H9 (cell line): ENCODE data around the gene FUNDC2. TPM values are rescaled to one million over a fixed set of nuclear protein-coding genes. Genes with fewer than 3 reads are reported as not detected.

ENCODE experiments used
- DNase-seq: peaks from one replicate; pipeline ENCODE4 v3.0.0-alpha.2; 2017
- H2AFZ ChIP-seq: one replicate; pipeline ENCODE4 v1.6.1; 2013; ENCODE audit warnings: mild to moderate bottlenecking, low read length, control low read depth, moderate library complexity
- H2AK5ac ChIP-seq: 2 replicates; pipeline ENCODE4 v1.6.1; 2013; ENCODE audit warnings: low read length, control low read depth, mixed read lengths; ENCODE audit not compliant: insufficient read length
- H2BK120ac ChIP-seq: one replicate; pipeline ENCODE4 v1.6.1; 2013; ENCODE audit warnings: low read depth, mild to moderate bottlenecking, low read length, control low read depth, inconsistent platforms; ENCODE audit not compliant: poor library complexity, severe bottlenecking
- H2BK12ac ChIP-seq: 2 replicates; pipeline ENCODE4 v1.6.1; 2013; ENCODE audit warnings: low read length, control low read depth, mixed read lengths, low read depth; ENCODE audit not compliant: insufficient read length
- H2BK15ac ChIP-seq: 2 replicates; pipeline ENCODE4 v1.6.1; 2013; ENCODE audit warnings: low read depth, low read length, control low read depth
- H2BK20ac ChIP-seq: one replicate; pipeline ENCODE4 v1.6.1; 2013; ENCODE audit warnings: low read depth, mild to moderate bottlenecking, low read length, control low read depth, inconsistent platforms; ENCODE audit not compliant: poor library complexity, severe bottlenecking
- H2BK5ac ChIP-seq: 2 replicates; pipeline ENCODE4 v1.6.1; 2013; ENCODE audit warnings: low read length, control low read depth, mixed read lengths; ENCODE audit not compliant: insufficient read length
- H3K14ac ChIP-seq: 2 replicates; pipeline ENCODE4 v1.6.1; 2013; ENCODE audit warnings: low read length, control low read depth; ENCODE audit not compliant: insufficient read depth
- H3K18ac ChIP-seq: 2 replicates; pipeline ENCODE4 v1.6.1; 2013; ENCODE audit warnings: low read depth, mild to moderate bottlenecking, mixed read lengths, low read length, control low read depth; ENCODE audit not compliant: insufficient read length
- H3K23ac ChIP-seq: 2 replicates; pipeline ENCODE4 v1.6.1; 2013; ENCODE audit warnings: low read length, control low read depth, mixed read lengths, low read depth; ENCODE audit not compliant: insufficient read length
- H3K23me2 ChIP-seq: 2 replicates; pipeline ENCODE4 v1.6.1; 2013; ENCODE audit warnings: low read depth, mild to moderate bottlenecking, mixed read lengths, low read length, control low read depth; ENCODE audit not compliant: insufficient read length, poor library complexity, severe bottlenecking
- H3K27ac ChIP-seq: 2 replicates; pipeline ENCODE4 v1.5.1; 2013; ENCODE audit warnings: low read length, control low read depth, mixed read lengths, low read depth; ENCODE audit not compliant: insufficient read length
- H3K27me3 ChIP-seq: 2 replicates; pipeline ENCODE4 v1.6.1; 2013; ENCODE audit warnings: low read length, control low read depth, inconsistent platforms; ENCODE audit not compliant: insufficient read depth
- H3K4ac ChIP-seq: 2 replicates; pipeline ENCODE4 v1.6.1; 2013; ENCODE audit warnings: low read depth, mild to moderate bottlenecking, control low read depth, inconsistent platforms, low read length, moderate library complexity
- H3K4me1 ChIP-seq: 2 replicates; pipeline ENCODE4 v1.6.1; 2013; ENCODE audit warnings: low read length, control low read depth, inconsistent platforms; ENCODE audit not compliant: insufficient read depth
- H3K4me2 ChIP-seq: 2 replicates; pipeline ENCODE4 v1.6.1; 2013; ENCODE audit warnings: low read length, control low read depth, mixed read lengths; ENCODE audit not compliant: insufficient read length, insufficient read depth
- H3K56ac ChIP-seq: 2 replicates; pipeline ENCODE4 v1.6.1; 2013; ENCODE audit warnings: low read depth, mild to moderate bottlenecking, mixed read lengths, low read length, control low read depth; ENCODE audit not compliant: insufficient read length
- H3K79me1 ChIP-seq: 2 replicates; pipeline ENCODE4 v1.6.1; 2013; ENCODE audit warnings: low read depth, mild to moderate bottlenecking, moderate library complexity, low read length, control low read depth, inconsistent platforms; ENCODE audit not compliant: insufficient read depth, poor library complexity, severe bottlenecking
- H3K79me2 ChIP-seq: 2 replicates; pipeline ENCODE4 v1.6.1; 2013; ENCODE audit warnings: low read length, control low read depth, inconsistent platforms; ENCODE audit not compliant: insufficient read depth
- H3K9ac ChIP-seq: 2 replicates; pipeline ENCODE4 v1.6.1; 2013; ENCODE audit warnings: low read length, control low read depth, mixed read lengths; ENCODE audit not compliant: insufficient read length; ENCODE audit errors: extremely low read depth
- H3K9me3 ChIP-seq: one replicate; pipeline ENCODE4 v1.6.1; 2013; ENCODE audit warnings: low read depth, low read length, inconsistent platforms; ENCODE audit not compliant: control insufficient read depth
- H3T11ph ChIP-seq: one replicate; pipeline ENCODE4 v1.6.1; 2013; ENCODE audit warnings: mild to moderate bottlenecking, low read length, control low read depth, inconsistent platforms
- H4K20me1 ChIP-seq: one replicate; pipeline ENCODE4 v1.6.1; 2013; ENCODE audit not compliant: control insufficient read depth, insufficient read length, insufficient read depth
- H4K5ac ChIP-seq: 2 replicates; pipeline ENCODE4 v1.6.1; 2013; ENCODE audit warnings: low read depth, mild to moderate bottlenecking, mixed read lengths, low read length, control low read depth; ENCODE audit not compliant: insufficient read length
- H4K8ac ChIP-seq: replicated peaks from 2 replicates; pipeline ENCODE4 v1.6.1; 2013; ENCODE audit warnings: low read length, control low read depth, mixed read lengths, low read depth; ENCODE audit not compliant: insufficient read length
- H4K91ac ChIP-seq: 2 replicates; pipeline ENCODE4 v1.6.1; 2013; ENCODE audit warnings: low read depth, mild to moderate bottlenecking, moderate library complexity, mixed read lengths, low read length, control low read depth; ENCODE audit not compliant: insufficient read length
- H3K27ac Mint-ChIP-seq, 3 experiments: 2 replicates in 2 of 3; 3 replicates in 1 of 3; pipeline ENCODE4 v1.8.0; 2020 to 2021; ENCODE audit warnings: mixed read lengths in 3 of 3, mild to moderate bottlenecking in 1 of 3, moderate library complexity in 1 of 3
- H3K27me3 Mint-ChIP-seq: 2 replicates; pipeline ENCODE4 v1.8.0; 2021; ENCODE audit warnings: low read depth, mild to moderate bottlenecking, moderate library complexity, mixed read lengths
- H3K36me3 Mint-ChIP-seq, 3 experiments: 2 replicates in 2 of 3; 3 replicates in 1 of 3; pipeline ENCODE4 v1.8.0; 2020 to 2021; ENCODE audit warnings: low read depth in 3 of 3, mixed read lengths in 3 of 3; ENCODE audit not compliant: insufficient read depth in 1 of 3
- H3K4me1 Mint-ChIP-seq, 2 experiments: 2 replicates each; pipeline ENCODE4 v1.8.0; 2020; ENCODE audit warnings: mixed read lengths in 2 of 2
- H3K4me3 Mint-ChIP-seq, 2 experiments: 2 replicates in 1 of 2; 3 replicates in 1 of 2; pipeline ENCODE4 v1.8.0; 2020 to 2021; ENCODE audit warnings: mild to moderate bottlenecking in 2 of 2, mixed read lengths in 2 of 2, moderate library complexity in 1 of 2
- H3K9me3 Mint-ChIP-seq, 2 experiments: 2 replicates in 1 of 2; 3 replicates in 1 of 2; pipeline ENCODE4 v1.8.0; 2020; ENCODE audit warnings: mild to moderate bottlenecking in 2 of 2, mixed read lengths in 2 of 2, moderate library complexity in 1 of 2
- WGBS: extraction: QIAGEN DNeasy Blood & Tissue Kit; methylation state at CpG from one replicate; pipeline ENCODE4 v1.1.7; 2013; ENCODE audit warnings: missing lambda C conversion rate, low lambda C conversion rate, mixed read lengths; ENCODE audit not compliant: insufficient read length; ENCODE audit errors: extremely low coverage; 5-methylcytosine and 5-hydroxymethylcytosine counted together
- total RNA-seq: library from RNA; stranded (reverse); gene quantifications from 2 replicates; pipeline ENCODE4 v1.2.1, GENCODE V29; 2021
- TF ChIP-seq, protein P1 (sequence below): fragments of 200-600 bp; sonication (generic); conservative IDR thresholded peaks from 3 replicates; pipeline ENCODE4 v1.8.0; 2021; ENCODE audit warnings: antibody characterized with exemption, mild to moderate bottlenecking

The FUNDC2 gene
- total RNA-seq, 1 experiment from 2014 or later, result 62.1 TPM

- Histone ChIP-seq H3K14ac (no peak overlapping the region), H2BK120ac (no peak overlapping the region), H3K23ac (no peak overlapping the region), H3K56ac (no peak overlapping the region), H3K9ac (no peak overlapping the region), H4K8ac (no peak overlapping the region), H4K91ac (no peak overlapping the region), H3K4ac (no peak overlapping the region), H2BK20ac (no peak overlapping the region), H3K23me2 (no peaks in the 10 kb centered on the region), H2BK5ac (no peak overlapping the region), H2BK15ac (no peak overlapping the region), H3K18ac (no peak overlapping the region), H4K20me1 (no peaks in the 10 kb centered on the region), H2AK5ac (no peak overlapping the region), H3K79me2 (no peaks in the 10 kb centered on the region), H3T11ph (no peak overlapping the region), H4K5ac (no peak overlapping the region), H2BK12ac (no peak overlapping the region), H3K4me1 (no peaks in the 10 kb centered on the region), H3K27me3 (no peaks in the 10 kb centered on the region), H3K4me2 (no peak overlapping the region), H3K9me3 (peaks cover 34% of the 10 kb centered on the region), H3K27ac (no peak overlapping the region), H3K79me1 (no peaks in the 10 kb centered on the region), H2AFZ (no peak overlapping the region)
- TF ChIP-seq, protein P1, sequence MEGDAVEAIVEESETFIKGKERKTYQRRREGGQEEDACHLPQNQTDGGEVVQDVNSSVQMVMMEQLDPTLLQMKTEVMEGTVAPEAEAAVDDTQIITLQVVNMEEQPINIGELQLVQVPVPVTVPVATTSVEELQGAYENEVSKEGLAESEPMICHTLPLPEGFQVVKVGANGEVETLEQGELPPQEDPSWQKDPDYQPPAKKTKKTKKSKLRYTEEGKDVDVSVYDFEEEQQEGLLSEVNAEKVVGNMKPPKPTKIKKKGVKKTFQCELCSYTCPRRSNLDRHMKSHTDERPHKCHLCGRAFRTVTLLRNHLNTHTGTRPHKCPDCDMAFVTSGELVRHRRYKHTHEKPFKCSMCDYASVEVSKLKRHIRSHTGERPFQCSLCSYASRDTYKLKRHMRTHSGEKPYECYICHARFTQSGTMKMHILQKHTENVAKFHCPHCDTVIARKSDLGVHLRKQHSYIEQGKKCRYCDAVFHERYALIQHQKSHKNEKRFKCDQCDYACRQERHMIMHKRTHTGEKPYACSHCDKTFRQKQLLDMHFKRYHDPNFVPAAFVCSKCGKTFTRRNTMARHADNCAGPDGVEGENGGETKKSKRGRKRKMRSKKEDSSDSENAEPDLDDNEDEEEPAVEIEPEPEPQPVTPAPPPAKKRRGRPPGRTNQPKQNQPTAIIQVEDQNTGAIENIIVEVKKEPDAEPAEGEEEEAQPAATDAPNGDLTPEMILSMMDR, result no peak
- peaks cover 0 to 6% (median 0%) of the 10 kb centered on the region in 3 experiments; a peak in 1 of 7 replicates for H3K36me3 Mint-ChIP-seq
- peaks cover 56 to 58% of the 10 kb centered on the region in 2 experiments for H3K9me3 Mint-ChIP-seq
- DNase-seq, result no peak
- H3K27me3 Mint-ChIP-seq, result no peaks in the 10 kb centered on the region
- no peak overlapping the region for H3K27ac Mint-ChIP-seq
- no CpG with 5 or more reads among the region's 3 CpGs for WGBS
- no peak overlapping the region for H3K4me3 Mint-ChIP-seq
- no peaks in the 10 kb centered on the region for H3K4me1 Mint-ChIP-seq
These were observed 38.7 kb upstream of the FUNDC2 start for GRCh38 chrX:154987940-154988339.
